ENCODE data around the gene C19orf81.

Gene C19orf81

GRCh38 chr19:50657712-50658440 is 8.6 kb downstream of the C19orf81 start:
- H3K79me2 ChIP-seq (ENCODE audit: insufficient read depth, low read length), result no peaks in the 10 kb centered on the region
- H3K9ac ChIP-seq (ENCODE audit: low read depth, low read length, poor library complexity, severe bottlenecking), result no peak overlapping the region
- no peaks in the 10 kb centered on the region for H3K9me2 ChIP-seq (replicated peaks; ENCODE audit: low read depth, low read length)
- no peaks in the 10 kb centered on the region for H3K9me3 ChIP-seq (ENCODE audit: insufficient read depth, low read depth, low read length)
- TF ChIP-seq CTCF (conservative IDR thresholded peaks at IDR 0.05; ENCODE audit: low read length) (no peak), EZH2phosphoT487 (IDR thresholded peaks at IDR 0.05; ENCODE audit: borderline replicate concordance) (no peak)
- no peak overlapping the region for H2AFZ ChIP-seq (ENCODE audit: low read length)
- H3K4me3 ChIP-seq (ENCODE audit: low read length, poor library complexity, severe bottlenecking), result no peak overlapping the region
- H4K20me1 ChIP-seq (ENCODE audit: insufficient read depth, low read length, poor library complexity, severe bottlenecking), result no peaks in the 10 kb centered on the region
- no peaks in the 10 kb centered on the region for H3K27me3 ChIP-seq (ENCODE audit: insufficient read depth, low read length, poor library complexity, severe bottlenecking)
- no peaks in the 10 kb centered on the region for H3K36me3 ChIP-seq (ENCODE audit: insufficient read depth, low read length)
- H3F3A ChIP-seq (ENCODE audit: low read depth), result no peaks in the 10 kb centered on the region
- H3K4me1 ChIP-seq (ENCODE audit: insufficient read depth, low read length, poor library complexity, severe bottlenecking), result no peaks in the 10 kb centered on the region
- H3K4me2 ChIP-seq (ENCODE audit: low read depth, low read length, poor library complexity, severe bottlenecking), result no peak overlapping the region

DNA sequence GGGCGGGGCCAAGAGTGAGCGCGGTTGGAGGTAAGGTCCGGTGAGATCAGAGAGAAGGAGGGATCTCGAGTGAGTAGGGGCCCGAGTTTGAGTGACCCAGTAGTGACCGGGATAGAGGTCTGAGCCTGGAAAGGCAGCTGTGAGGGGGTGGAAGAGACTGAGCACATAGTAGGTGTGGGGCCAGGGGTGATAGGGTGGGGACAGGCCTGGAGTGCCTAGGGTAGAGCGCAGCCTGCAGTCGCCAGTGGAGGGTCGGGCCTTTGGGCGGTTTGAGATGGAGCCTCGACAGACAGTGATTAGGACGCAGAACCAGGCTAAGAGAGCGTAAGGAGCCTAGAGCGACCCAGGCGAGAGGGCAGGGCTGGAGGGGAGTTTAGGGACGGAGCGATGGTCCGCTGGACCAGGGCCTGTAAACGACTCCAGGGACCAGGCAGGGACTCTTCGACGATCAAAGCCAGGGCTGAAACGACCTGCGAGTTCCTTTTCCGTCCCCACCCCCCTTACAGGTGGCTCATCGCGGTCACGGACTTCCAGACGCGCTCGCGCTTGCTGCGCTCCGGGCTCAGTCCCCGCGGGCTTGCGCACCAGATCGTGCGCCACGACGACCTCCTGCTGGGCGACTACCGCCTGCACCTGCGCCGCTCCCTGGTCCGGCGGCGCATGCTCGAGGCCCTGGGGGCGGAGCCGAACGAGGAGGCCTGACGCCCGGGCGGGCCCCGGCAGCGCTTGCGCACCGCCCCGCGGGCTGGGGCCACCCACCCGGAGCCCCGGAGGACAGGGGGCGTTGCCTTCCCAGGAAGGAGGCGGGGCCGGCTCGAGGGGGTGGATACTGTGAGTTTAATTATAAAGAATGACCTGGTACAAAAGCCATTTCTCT is 9.4 kb downstream of the C19orf81 start:
- H3K9me3 ChIP-seq (ENCODE audit: insufficient read depth, low read depth, low read length), result no peaks in the 10 kb centered on the region
- no peaks in the 10 kb centered on the region for H4K20me1 ChIP-seq (ENCODE audit: insufficient read depth, low read length, poor library complexity, severe bottlenecking)
- no peak overlapping the region for H3K4me3 ChIP-seq (ENCODE audit: low read length, poor library complexity, severe bottlenecking)
- no peaks in the 10 kb centered on the region for H3K36me3 ChIP-seq (ENCODE audit: insufficient read depth, low read length)
- H3K4me2 ChIP-seq (ENCODE audit: low read depth, low read length, poor library complexity, severe bottlenecking), result no peak overlapping the region
- H3F3A ChIP-seq (ENCODE audit: low read depth), result no peaks in the 10 kb centered on the region
- H3K9me2 ChIP-seq (replicated peaks; ENCODE audit: low read depth, low read length), result no peaks in the 10 kb centered on the region
- no peaks in the 10 kb centered on the region for H3K27me3 ChIP-seq (ENCODE audit: insufficient read depth, low read length, poor library complexity, severe bottlenecking)
- H2AFZ ChIP-seq (ENCODE audit: low read length), result no peak overlapping the region
- H3K79me2 ChIP-seq (ENCODE audit: insufficient read depth, low read length), result no peaks in the 10 kb centered on the region
- no peak overlapping the region for H3K9ac ChIP-seq (ENCODE audit: low read depth, low read length, poor library complexity, severe bottlenecking)
- H3K4me1 ChIP-seq (ENCODE audit: insufficient read depth, low read length, poor library complexity, severe bottlenecking), result no peaks in the 10 kb centered on the region
- TF ChIP-seq CTCF (conservative IDR thresholded peaks at IDR 0.05; ENCODE audit: low read length) (no peak), EZH2phosphoT487 (IDR thresholded peaks at IDR 0.05; ENCODE audit: borderline replicate concordance) (no peak)

DNA sequence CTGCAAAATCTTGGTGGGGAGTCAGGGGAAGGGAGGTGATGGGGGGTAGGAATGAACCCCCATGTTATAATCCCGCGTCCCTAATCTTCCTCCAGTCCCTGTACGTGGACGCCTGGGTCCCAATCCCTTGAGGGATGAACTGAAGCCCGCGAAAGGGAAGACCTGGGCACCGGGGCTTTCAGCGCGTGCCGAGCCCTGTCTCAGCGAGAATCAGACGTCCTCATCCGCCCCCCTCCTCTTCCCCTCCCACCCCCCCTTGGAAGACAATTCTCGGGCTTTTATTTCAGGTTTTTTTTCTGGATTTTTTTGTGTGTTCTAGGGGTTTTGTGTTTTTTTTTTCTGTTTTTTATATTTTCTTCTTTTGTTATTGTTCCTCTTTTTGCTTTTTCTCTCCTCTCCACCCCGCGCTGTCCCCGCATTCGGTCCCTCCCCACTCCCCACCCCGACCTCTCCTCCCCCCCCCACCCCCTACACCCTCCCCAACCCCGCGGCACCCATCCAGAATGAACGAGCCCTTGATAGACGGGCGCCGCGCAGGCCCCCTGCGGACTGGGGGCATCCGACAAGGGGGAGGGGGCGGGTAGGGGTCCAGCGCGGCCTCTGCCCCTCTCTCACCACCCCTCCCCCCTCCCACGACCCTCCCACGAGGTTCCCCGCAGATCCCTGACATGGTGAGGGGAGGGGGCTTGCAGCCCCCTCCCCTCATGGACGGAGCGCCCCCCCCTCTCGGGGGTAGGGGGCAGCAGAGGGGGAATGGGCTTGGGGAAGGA is 10.3 kb downstream of the C19orf81 start:
- no peak overlapping the region for H3K9ac ChIP-seq (ENCODE audit: low read depth, low read length, poor library complexity, severe bottlenecking)
- no peaks in the 10 kb centered on the region for H4K20me1 ChIP-seq (ENCODE audit: insufficient read depth, low read length, poor library complexity, severe bottlenecking)
- H3K27me3 ChIP-seq (ENCODE audit: insufficient read depth, low read length, poor library complexity, severe bottlenecking), result no peaks in the 10 kb centered on the region
- no peak for TF ChIP-seq EZH2phosphoT487 (IDR thresholded peaks at IDR 0.05; ENCODE audit: borderline replicate concordance)
- no peak for TF ChIP-seq CTCF (conservative IDR thresholded peaks at IDR 0.05; ENCODE audit: low read length)
- H3K4me1 ChIP-seq (ENCODE audit: insufficient read depth, low read length, poor library complexity, severe bottlenecking), result no peaks in the 10 kb centered on the region
- no peak overlapping the region for H3K4me2 ChIP-seq (ENCODE audit: low read depth, low read length, poor library complexity, severe bottlenecking)
- no peaks in the 10 kb centered on the region for H3K79me2 ChIP-seq (ENCODE audit: insufficient read depth, low read length)
- H3K9me3 ChIP-seq (ENCODE audit: insufficient read depth, low read depth, low read length), result no peaks in the 10 kb centered on the region
- no peaks in the 10 kb centered on the region for H3F3A ChIP-seq (ENCODE audit: low read depth)
- no peak overlapping the region for H2AFZ ChIP-seq (ENCODE audit: low read length)
- H3K4me3 ChIP-seq (ENCODE audit: low read length, poor library complexity, severe bottlenecking), result no peak overlapping the region
- no peaks in the 10 kb centered on the region for H3K9me2 ChIP-seq (replicated peaks; ENCODE audit: low read depth, low read length)
- H3K36me3 ChIP-seq (ENCODE audit: insufficient read depth, low read length), result no peaks in the 10 kb centered on the region
